NCI-H146 treated with DMSO at 0.1 percent for 48 hours (cell line): ENCODE measurements around the gene SPACDR.
"Not testable (repeated sequence)": the region's sequence is repeated elsewhere in the genome, so short reads cannot be mapped to it uniquely, and the experiment has no call there.

Experiments
- DNase-seq: peaks from one replicate; lab custom pipeline; 2025; ENCODE audit not compliant: unreplicated experiment; lab: John Stamatoyannopoulos, UW

The SPACDR gene, protein sequence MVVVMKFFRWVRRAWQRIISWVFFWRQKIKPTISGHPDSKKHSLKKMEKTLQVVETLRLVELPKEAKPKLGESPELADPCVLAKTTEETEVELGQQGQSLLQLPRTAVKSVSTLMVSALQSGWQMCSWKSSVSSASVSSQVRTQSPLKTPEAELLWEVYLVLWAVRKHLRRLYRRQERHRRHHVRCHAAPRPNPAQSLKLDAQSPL

DNA sequence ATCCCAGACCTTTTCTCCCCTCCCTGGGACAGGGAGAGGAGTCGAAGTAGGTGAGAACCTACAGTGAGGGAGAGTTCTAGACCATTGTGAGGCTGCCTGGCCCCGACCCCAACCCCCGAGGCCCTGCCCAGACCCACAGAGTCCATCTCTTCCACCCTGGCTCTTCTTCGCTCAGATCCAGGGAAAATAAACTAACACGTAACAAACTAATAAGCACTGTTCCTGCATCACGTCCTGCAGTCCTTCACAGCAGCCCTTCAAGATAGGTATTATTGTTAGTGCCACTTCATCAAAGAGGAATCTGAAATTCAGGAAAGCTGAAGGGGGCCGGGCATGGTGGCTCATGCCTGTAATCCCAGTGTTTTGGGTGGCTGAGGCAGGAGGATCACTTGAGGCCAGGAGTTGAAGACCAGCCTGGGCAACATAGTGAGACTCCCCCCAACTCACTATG lies at the start of gene SPACDR:
Gene SPACDR (minus strand): TSS at position 51 of the 451 bp plus-strand sequence. CDS start 235 bp downstream, outside the sequence.
- DNase-seq = no peak

- no peak for DNase-seq
Observed at GRCh38 chr7:100513212-100513810, 49.3 kb upstream of the SPACDR start.

DNA sequence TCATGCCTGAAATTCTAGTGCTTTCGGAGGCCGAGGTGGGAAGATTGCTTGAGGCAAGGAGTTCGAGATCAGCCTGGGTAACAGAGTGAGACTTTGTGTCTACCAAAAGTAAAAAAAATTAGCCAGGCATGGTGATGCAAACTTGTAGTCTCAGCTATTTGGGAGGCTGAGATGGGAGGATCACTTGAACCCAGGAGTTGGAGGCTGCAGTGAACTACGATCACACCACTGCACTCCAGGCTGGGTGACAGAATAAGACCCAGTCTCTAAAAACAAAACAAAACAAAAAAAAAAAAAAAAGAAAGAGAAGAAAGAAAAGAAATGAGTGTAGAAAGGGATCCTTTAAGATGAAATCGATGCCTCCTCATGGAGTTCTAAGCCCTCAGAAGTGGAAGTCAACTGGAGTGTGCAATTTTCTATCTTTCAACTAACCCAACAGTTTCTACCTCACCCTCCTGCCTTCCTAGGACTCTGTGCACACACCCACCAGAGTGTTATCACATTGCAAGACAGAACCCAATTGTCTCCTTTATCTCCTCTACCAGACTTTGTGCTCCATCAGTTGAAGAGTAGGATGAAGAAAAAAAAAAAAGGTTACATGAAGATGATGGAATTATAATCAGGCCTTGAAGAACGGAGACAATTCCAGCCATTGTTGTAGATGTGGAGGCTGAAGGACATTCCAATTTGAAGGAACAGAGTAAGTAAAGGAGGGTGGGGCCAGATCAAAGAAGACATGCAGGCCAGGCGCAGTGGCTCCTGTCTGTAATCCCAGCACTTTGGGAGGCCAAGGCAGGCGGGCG lies 46.6 kb upstream of the SPACDR start:
- no peak for DNase-seq

DNA sequence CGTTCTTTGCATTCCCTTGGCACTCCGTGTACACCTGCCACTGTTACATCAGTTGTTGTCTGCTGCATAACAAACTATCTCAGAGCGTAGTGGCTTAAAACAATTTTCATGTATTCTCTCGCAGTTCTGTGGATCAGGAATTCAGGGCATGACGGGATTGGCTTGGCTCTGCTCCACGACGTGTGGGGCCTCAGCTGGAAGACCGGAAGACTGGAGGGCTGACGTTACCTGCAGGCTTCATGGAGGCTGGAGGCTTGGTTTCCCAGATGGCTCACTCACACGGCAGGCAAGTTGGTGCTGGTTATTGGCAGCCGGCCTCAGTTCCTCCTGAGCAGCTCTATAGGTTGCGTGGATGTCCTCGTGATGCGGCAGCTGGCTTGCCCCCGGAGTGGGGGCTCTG lies 45.2 kb upstream of the SPACDR start:
- no peak for DNase-seq

DNA sequence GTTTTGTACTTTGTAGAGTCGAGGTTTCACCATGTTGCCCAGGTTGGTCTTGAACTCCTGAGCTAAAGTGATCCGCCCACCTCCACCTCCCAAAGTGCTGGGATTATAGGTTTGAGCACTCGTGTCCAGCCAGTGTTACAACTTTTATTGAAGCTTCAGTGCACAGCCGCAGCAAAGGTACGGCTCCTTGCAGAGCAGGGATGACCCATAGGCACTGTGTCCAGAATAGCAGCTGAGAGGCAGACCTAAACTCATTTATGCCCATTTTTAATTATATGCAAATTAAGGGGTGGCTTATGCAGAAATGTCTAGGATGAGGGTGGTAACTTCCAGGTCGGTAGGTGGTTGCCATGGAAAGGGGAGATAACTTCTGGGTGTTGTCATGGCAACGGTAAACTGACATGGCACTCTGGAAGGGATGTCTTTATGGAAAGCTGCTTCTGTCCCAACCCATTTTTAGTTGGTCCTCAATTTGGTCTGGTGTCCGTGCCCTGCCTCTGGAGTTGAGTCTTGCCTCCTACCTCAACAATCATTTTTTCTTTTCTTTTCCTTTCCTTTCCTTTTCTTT lies 42.4 kb upstream of the SPACDR start:
- DNase-seq = no peak

GRCh38 chr7:100504887-100505611 lies 41.0 kb upstream of the SPACDR start:
- DNase-seq = no peak

DNA sequence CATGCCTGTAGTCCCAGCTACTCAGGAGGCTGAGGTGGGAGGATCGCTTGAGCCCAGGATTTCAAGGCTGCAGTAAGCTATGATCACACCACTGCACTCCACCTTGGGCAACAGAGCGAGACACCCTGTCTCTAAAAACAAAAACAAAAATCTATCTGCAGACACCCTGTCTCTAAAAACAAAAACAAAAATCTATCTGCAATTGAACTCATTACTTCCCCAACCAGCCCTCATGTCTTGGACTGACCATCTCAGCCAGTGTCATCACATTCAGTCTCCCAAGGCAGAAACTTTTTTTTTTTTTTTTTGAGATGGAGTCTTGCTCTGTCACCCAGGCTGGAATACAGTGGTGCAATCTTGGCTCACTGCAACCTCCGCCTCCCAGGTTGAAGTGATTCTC lies 40.0 kb upstream of the SPACDR start:
- not testable (repeated sequence) for DNase-seq

- not testable (repeated sequence) for DNase-seq
Observed at GRCh38 chr7:100500743-100501142, 36.7 kb upstream of the SPACDR start.

DNA sequence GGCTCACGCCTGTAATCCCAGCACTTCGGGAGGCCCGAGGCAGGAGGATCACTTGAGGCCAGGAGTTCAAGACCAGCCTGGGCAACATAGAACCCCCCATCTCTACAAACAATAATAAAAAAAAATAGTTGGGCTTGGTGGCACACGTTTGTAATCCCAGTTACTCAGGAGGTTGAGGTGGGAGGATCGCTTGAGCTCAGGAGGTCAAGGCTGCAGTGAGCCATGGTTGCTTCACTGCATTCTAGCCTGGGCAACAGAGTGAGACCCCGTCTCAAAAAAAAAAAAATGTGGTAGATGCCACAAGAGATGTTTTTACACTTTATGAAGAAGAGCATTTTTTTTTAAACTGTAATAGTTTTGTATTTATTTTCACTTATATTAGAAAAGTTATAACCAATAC lies 32.4 kb upstream of the SPACDR start:
- DNase-seq = no peak

DNA sequence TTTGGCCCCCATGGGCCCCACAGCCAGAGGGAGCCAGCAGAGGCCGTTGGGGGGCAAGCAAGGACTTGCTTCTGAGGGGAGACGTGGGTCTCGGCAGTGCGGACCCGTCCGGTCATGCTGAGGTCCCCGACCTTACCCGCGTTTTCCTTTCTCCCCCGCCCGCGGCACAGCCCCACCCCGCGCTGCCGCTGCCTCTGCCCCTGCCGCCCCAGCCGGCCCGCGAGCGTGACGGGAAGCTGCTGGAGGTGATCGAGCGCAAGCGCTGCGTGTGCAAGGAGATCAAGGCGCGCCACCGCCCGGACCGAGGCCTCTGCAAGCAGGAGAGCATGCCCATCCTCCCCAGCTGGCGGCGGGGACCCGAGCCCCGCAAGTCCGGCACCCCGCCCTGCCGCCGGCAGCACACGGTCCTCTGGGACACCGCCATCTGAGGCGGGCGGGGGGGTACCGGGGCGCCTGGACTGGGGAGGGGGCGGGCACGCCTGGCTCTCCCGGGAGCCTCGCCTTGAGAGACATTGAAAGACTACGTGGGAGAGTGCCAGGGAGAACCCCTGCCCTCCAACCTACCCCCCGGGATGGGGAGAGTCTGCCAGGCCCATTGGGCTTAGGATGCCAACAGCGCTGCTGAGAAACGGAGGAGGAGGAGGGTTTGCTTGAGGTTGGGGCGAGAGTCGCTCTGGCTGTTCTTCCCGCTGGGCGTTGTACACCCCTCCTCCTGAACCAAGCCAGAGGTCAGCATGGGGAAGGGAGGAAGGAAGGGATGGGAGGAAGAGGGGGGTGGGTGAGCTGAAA lies 29.6 kb upstream of the SPACDR start:
- DNase-seq = no peak

- DNase-seq = no peak
Observed at GRCh38 chr7:100492738-100493475, 28.8 kb upstream of the SPACDR start.

GRCh38 chr7:100491192-100491578 lies 27.1 kb upstream of the SPACDR start:
- no peak for DNase-seq

DNA sequence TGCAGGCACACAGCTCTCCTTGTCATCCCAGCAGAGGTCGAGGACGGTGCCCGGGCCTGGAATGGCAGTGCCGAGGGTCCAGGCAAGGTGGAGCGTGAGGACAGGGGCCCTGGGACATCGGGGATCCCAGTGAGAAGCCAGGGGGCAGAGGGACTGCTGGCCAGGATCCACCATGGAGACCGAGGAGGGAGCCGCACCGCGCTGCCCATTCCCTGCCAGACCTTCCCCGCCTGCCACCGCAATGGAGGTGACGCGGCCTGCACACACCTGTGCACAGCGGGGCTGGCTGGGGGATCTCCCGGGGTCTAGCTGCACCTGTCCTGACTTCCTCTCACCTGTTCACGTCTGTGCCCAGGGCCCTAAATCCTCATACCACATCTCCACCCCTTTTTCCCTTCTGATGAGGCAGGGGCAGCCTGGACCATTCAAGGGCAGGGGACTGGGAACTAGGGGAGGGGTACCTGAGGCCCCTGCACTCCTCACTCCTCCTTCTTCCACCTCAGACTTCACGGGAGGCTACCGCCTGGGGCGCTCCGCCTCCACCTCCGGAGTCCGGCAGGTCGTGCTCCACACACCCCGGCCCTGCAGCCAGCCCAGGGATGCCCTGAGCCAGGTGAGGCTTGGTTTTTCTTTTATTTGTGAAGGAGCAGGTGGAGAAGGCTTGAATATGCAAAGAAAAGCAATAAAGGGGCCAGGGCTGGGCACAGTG lies 26.6 kb upstream of the SPACDR start:
- DNase-seq = peak; percentile 88

DNA sequence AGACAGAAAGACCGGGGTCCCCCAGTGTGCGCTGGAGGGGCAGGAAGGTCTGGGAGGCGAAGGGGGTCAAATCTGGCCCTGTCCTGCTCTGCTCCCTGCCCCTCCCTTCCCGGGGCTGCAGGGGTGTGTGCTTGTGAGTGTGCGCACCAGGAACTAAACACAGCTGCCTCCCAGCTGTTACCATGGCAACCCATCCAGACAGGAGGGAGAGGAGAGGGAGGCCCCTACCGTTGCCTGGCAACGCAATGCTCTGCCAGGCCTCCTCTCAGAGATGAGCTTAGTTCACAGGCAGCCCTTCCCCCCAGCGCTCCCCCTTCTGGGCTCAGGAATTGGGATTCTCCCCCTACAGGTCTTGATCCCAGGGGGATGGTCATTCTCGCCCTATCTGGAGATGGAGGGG lies 25.8 kb upstream of the SPACDR start:
- peak; percentile 94 for DNase-seq

DNA sequence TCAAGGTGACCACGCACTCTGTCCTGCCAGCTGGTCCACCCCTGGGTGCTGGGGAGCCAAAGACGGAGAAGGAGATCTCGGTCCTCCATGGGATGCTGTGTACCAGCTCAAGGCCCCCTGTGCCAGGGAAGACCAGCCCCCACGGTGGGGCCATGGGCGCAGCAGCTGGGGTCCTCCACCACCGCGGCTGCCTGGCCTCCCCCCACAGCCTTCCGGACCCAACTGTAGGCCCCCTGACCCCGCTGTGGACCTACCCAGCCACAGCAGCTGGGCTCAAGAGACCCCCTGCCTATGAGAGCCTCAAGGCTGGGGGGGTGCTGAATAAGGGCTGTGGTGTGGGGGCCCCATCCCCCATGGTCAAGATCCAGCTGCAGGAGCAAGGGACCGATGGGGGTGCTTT lies 25.1 kb upstream of the SPACDR start:
- no peak for DNase-seq

GRCh38 chr7:100488333-100489095 lies 24.5 kb upstream of the SPACDR start:
- DNase-seq = no peak

DNA sequence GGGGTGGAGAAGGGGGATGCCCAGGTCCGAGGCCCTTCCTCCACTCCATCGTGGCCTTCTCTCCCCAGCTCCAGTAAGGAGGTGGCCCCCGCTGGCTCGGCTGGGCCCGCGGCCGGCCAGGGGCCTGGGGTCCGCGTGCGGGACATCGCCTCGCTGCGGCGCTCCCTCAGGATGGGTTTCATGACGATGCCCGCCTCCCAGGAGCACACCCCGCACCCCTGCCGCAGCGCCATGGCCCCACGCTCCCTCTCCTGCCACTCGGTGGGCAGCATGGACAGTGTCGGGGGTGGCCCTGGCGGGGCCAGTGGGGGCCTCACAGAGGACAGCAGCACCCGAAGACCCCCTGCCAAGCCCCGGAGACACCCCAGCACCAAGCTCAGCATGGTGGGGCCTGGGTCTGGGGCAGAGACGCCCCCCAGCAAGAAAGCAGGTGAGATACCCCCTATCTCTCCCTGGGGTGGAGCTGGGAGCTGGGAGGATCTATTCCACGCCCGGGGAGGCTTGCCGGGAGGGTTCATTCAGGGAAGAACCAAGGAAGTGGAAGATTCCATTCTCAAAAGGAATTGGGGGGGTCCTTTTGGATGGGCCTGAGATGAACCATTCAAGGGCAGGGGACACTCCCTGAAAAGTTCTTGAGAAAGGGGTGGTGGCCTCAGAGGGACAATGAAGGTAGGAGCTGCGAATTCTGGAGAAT lies 22.8 kb upstream of the SPACDR start:
- no peak for DNase-seq
